HG02588 (cell line): ENCODE results near the gene EFNA4.

ENCODE experiments used
- ATAC-seq: cut with Tn5 transposase; IDR thresholded peaks from one replicate; pipeline ENCODE4 v1.9.1; 2021; ENCODE audit warnings: mild to moderate bottlenecking, moderate library complexity; ENCODE audit not compliant: unreplicated experiment

The EFNA4 gene

DNA sequence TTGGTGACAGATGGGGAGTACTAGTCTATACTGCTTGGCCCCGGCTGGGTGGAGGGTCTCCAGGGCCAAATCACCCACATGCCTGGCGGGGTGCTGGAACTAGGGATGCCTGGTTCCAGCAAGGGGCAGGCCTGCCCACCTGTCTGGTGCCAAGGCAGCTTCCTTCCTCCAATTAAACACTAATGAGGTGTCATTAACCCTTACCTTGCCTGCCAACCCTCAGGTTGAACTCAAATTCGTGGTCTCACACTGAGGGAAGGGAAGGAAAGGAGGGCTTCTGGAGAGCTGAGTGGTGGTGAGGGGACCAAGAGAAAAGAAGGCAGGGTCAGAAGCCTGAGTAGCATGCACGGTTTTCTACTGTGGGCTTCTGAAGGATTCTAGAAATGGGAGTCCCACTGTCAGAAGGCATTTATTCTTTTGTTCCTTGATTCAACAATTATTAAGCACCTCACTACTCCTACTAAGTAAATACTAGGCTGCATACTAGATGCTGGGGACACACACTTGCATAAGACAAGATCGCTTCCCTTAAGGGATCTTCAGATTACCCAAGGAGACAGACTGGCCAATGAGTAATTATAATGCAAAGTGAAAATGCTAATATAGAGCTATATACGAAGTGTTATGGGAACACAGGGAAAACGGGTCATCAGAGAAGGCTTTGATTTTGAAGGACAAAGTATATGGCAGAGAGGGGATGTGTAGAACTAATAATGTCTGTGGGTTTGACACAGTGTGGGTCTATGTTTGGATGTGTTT lies 9.2 kb downstream of the EFNA4 start:
- ATAC-seq: no peak

DNA sequence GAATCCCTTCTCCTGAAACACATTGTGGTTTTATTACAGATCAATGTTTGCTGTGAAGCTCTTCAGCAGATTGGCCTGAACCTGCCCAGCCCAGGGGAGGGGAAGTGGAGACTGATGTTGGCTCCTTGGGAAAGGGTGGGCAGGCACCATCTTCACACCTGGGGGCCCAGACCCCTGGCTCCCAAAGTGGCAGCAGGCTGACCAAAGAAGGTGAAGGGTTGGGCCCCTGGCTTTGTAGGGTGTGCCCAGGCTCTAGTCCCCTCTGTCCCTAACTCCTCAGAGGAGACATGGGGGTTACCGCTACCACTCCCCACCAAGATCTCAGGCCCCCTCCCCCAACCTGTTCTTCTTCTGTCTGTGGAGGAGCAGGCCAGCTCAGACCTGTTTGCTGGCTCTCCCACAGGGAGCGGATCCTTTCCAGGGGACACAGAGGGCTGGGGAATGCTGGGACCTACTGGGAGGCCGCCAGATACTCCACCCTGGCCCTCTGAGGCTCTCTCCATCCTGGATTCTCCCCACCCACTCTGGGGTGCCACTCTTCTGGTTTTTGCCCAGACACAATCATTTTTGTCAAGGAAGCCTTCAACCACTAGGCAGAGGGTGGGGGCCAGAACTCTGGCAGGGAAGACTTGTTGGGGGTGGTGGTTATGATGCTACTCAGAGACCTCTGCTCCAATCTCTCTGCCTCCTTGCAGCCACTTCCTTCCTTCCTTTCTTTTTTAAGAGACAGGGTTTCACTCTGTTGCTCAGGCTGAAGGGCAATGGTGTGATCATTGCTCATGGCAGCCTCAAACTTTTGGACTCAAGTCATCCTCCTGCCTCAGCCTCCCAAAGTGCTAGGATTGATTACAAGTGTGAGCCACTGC lies 10.1 kb downstream of the EFNA4 start:
- ATAC-seq: no peak

DNA sequence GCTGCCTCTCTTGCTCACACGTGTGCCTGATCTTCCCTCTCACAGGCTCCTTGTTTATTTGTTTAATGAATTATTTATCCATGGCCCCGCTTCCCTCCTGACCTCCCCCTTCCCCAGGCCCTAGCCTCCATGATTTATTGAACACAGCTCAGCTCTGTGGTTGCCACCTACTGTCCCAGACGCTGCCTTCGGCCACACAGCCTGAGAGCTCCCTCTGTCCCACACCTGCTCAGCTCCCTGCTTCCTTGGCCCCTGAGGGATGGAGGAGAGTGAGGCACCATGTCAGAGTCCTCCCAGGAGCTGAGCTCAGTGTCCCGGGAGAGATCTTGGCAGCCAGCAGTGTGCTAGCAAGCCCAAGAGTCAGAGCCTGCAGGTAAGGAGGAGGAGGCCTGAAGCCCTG lies 12.0 kb downstream of the EFNA4 start:
- ATAC-seq: no peak

DNA sequence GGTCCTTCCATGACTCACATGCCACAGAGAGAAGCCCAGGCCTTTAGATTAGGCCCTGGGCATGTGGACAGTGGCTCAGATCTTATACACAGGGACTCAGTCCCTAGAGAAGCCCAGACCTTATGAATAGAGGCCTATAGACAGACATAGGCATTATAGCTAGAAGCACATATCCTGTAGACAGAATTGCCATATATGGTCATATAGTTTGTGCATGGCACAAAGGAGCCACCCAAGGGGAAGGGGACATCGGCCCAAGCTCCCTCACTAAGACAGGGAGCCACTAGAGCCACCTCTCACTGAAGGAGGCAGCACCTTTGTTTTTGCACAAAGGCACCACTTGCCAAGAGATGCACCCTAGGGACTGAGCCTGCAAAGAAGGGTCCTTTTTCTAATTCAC lies 12.8 kb downstream of the EFNA4 start:
- ATAC-seq: no peak

DNA sequence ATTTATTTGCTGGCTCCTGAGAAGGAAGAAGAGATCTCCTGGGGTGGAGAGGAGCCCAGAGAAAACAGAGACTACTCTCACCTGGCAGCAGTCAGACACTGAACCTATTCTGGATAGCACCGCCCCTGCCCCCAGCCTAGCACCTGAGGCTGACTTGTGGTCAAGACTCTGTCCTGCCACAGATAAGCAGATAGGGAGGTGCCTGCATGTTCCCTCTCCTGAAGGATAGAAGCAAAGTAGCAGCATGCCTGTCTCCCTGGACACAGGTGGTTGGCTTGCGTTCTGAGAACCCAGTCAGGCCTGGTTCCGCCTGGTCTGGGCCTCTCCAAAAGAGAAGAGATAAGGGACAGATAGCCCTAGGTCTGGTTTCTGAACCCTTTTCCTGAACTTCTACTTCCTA lies 13.8 kb downstream of the EFNA4 start:
- ATAC-seq: no peak

DNA sequence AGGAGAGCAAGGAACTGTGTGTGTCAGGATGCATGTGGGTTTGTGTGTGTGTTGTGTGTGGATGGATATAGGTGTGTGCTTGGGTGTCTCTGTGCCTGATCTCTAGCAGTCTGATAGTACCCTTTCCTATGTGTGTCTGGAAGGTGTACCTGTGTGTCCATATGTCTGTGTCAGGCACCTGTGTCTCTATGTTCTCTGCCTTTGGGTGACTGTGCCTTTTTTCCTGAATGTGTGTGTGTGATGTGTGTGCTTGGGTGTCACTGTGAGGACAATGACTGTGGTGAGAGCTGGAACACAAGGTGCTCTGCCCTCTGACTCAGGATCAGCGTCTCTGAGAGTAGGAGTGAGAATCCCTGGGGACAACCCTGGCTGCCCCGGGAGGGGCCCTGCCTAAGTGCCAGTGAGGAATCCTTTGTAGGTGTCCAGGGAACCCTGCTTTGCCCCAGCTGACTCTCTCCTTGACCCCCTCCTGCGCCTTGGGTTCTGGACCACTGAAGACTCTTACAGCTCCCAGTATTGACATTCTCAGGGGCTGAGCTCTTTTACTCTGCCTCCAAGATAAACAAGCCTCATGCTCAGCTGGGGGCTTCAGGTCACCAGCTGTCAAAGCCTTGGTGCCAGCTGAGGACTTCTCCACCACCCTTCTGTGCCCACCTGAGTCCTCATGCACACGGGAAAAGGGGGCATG lies 14.4 kb downstream of the EFNA4 start:
- no peak for ATAC-seq

DNA sequence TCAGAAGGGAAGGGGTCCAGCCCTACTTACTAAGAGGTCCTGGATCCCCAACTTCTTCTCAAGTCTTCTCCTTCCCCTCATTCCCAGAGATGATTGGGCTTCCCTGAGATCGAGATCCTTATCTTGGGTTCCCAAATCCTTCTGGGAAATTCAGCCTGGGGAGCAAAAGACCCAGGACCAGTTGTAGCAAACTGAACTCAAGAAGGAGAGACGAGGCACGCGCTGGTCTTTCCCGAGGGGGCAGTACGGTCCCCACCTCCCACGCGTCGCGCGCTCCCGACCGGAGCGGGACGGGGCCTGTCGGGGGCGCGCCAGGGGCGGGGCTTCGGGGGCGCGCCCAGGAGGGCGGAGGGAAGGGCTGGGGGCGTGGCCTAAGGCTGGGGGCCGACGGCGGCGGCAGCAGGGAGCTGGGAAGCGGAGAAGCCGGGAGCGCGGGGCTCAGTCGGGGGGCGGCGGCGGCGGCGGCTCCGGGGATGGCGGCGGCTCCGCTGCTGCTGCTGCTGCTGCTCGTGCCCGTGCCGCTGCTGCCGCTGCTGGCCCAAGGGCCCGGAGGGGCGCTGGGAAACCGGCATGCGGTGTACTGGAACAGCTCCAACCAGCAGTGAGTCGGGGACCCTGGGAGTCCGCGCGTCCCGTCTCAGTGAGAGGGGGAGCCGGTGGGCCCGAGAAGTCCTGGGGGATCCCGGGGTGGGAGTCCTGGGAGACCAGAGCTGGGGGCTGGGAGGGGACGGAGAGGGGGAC lies 15.1 kb downstream of the EFNA4 start, which contains the start of gene EFNA3:
TSS of gene EFNA3 (plus strand) at position 369 of the 741 bp plus-strand sequence. CDS start at position 474, 105 bp downstream.
- no peak for ATAC-seq

DNA sequence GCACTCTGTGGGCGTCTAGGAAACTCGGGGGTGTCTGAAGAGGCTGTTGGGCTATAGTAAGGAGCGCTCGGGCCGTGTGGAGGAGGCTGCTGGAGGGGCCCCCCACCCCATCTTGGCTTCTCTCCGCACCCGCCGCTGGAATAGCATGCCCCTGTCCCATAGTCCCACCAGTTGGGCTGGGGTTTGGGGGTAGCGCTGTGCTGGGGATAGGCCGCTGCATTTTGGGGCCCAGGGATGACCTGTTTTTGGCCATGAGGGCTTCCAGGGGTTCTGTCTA lies 15.6 kb downstream of the EFNA4 start:
- no peak for ATAC-seq

DNA sequence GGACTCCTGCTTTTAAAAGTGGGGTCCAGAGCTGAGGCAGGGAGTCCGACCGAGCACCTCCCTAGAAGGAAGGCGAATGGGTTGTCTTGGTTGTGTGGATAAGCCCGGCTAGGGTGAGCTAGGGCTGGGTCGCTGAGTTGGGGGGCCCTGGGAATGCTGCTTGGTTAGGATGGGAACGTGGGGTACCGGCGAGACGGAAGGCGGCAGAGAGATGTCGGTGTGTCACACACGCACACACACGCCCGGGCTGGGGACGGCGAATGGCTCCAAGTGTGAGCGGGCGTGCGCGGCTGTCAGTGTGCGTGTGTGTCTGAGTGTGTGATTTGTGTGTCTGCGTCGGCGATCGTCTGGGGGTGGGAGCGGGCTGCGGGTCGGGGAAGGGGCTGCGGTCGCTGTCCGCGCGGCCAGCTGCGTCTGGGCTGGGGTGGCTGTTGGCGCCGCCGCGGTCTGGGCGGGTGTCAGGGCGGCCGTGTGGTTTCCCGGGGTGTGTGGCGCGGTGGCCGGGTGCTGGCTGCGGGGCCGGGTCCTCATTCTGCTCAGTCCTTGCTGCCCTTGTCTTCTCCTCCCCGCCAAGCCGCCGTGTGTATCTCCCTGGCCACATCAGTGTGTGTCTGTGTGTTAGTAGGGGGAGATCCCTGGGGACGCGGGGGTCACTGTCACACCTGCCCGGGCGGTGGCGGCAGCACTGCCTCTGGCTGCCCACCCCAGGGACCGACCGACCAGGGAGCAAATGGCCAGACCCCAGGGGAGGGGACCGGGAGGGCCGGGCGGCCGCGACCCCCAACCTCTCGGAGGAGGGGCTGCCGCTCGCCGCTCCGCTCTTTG lies 16.2 kb downstream of the EFNA4 start:
- ATAC-seq: no peak

DNA sequence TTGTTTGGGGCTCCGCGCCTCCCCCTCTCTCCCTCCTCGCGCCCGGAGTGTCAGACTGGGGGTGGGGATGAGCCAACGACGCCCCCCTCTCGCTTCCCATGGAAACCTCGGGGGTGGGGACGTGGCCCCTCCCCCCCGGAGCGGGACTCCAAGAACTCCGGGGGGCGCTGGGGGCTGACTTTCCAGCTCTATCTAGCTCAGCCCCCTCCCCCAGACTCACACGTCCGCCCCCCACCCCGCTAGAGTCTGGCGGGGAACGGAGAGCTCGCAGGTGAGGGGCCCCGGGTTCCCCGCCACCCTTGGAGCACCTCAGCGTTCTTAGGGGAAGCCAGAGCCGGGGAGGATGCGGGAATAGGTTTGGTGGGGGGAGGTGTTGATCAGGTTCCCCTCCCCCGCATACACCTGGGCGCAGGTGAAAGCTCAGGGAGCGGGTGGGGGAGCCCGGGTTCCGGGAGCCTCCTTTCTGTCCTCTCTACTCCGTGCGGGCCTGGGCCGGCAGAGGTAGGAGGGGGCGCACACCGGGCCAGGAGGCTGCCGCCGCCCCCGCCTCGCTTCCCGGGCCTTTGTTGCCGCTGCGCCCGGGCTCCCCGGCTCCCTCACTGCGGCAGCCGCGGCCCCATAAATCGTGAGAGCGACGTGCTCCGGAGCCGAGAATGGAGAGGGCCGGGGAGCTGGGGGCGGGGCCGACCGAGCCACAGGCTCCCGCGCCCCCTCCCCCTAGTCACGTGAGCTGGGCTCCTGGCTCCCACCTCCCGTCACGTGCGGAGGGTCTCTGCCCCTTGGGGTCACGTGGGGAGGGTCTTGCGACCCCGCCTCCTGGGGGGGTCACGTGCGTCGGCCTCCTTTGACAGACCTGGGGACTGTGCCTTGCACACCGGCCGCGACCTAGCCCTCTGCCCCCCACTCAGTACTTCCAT lies 17.0 kb downstream of the EFNA4 start:
- ATAC-seq: no peak

DNA sequence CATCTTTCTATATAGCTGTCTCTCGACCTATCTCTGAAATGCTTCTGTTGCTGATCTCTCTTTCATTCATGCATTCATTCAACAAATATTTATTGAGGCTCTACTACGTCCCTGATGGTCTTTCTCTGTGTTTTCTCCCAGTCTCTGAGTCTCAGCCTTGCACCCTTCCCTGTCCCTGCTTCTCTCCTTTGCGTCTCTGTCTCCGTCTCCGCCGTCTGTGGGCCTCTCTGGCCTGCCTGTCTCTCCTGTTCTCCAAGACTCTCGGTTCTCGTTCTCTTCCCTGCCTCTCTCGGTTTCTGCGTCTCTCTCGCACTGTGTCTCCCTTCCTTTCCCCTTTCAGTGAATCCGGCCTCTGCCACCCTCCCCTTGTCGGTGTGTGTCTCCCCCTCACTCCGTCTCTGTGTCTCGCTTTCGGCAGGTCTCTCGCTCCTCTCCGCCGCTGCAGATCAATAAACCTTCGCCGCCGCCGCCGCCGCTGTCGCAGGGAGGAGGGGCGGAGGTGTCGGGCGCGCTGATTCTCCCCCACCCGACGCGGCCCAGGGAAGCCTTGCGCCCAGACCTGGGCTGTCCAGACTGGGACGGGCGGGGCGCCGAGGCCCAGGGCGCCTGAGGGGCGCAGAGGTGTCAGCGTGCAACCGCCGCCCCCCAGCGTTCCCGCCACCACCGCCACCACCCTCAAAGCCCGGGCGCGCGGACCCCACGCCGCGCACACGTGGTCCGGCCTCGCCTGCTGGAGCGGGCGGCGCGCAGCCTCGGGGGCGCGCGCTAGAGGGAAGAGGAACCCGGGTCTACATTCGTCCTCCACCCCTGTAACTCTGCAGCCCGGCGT lies 18.1 kb downstream of the EFNA4 start:
- no peak for ATAC-seq

DNA sequence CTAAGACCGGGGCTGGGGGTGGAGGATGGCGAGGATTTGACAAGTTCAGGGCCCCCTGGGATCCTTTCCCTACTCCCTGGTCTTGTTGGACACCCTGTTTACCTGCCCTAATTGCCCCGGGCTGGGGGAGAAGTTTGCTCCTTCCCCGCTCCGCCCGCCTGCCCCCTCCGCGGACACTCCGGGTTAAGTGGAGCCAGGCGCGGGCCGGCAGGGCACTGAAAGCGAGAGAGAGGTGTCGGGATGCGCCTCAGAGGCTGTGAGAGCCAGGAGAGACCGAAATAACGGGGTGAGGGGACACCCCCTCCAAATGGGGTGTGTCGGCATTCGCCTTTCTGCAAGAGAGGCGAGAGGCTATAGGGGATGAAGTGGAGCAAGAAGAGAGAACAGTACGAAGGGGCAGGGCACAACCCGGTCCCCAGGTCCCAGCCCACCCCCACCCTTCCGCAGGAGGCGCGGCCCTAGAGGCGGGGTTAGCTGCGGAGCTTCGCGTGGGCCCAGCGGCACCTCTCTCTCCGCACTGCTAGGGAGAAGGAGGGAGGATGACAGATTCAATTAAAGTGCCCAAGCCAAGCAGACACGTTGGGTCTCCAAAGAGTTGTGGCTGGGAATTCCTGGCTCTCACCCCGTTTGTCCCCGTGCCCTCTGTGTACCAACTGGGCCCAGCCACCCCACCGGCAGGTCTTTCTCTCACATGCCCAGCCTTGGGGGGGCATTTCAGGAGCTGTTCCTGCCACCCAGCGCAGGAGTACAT lies 18.9 kb downstream of the EFNA4 start:
- ATAC-seq: no peak

DNA sequence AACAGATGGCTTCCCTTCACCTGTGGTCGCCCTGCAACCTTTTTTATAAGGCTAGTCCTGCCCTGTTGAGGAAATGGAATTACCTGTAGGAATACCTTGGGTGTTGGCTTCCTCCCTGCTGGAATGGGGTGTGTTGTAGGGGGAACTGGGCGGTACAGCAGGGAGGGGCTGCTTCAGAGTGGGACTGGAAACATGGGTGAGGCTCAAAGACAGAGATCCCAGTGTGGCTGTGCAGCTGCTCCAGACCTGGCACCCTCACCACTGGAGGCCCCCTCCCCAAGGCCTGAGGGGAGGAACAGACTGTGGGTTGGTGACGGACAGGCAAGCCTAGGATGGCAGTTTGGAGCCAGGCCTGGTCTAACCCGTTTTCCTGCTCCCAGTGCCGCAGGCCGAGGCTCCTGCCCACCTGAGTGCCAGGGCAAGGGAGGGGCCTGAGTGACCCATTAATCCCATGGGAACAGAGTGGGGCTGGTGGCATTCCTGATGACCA lies 19.6 kb downstream of the EFNA4 start:
- no peak for ATAC-seq

DNA sequence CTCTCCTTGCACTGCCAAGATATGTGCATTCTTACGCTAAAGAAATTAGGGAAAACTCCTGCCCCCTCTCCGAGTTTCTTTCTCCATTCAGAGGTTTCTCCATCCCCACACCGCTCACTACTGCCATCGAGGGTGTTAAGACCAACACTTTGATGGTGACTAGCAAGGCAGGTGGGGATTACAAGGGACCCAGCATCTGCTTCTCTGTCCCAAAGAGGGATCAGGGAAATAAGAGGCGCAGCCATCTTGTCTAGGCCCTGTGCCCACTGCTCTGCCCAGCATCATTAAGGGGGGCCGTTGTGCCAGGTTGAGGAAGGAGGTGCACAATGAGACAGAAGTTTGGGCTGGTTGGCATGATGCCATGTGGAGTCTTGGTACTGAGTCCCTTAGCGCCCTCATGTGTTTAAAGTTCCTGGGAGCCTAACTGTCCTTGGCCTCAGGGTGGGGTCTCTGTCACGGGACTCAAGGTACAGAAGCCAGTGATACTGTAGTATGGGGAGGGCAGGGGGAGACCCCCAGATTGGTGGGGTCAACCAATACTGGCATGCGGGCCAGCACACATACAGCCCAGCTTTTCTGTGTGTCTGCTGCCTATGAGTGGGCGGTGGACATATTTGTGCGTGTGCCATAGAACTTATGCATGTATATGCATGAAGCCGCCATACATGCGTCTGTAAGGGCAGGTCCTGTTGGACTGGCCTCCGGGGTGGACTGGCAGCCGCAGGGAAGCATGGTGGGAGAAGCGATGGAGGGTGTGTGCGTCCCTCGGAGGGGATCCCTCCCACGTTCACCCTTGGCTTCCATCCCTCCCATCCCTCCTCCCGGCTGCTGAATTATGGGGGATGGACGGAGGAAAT lies 20.6 kb downstream of the EFNA4 start:
- peak; percentile 4 for ATAC-seq

DNA sequence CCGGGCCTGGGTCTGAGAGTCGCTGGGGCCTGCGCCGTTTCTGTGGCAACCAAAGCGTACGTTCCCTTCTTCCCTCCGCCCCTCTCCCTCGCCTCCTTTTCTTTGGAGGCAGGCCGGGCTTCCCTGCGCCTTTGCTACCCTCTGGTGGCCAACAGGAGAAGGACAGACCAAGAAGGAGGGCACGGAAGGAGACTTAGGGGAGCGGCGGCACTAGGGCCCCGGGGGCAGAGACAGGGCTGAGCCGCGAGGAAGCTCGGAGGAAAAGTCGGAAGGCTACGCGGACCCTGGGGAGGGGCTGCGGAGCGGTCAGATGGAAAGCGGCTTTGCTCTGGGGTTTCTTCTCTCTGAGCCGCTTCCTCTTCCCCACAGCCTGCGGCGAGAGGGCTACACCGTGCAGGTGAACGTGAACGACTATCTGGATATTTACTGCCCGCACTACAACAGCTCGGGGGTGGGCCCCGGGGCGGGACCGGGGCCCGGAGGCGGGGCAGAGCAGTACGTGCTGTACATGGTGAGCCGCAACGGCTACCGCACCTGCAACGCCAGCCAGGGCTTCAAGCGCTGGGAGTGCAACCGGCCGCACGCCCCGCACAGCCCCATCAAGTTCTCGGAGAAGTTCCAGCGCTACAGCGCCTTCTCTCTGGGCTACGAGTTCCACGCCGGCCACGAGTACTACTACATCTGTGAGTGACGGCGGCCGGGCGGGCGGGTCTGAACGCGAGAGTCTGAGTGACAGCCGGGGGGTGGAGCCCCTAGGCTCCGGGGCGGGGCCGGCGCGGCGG lies 21.4 kb downstream of the EFNA4 start:
- peak; percentile 63 for ATAC-seq
